HEK293 (cell line): ENCODE results near the gene ATP8A2.
A peak's percentile ranks its signal among the peaks of the same experiment; 100 is the strongest.

ENCODE experiments used
- CTCF ChIA-PET: fragments of 350-600 bp; formaldehyde crosslinking; extraction: SDS; loops from one replicate; lab custom pipeline; 2021; ENCODE audit warnings: antibody characterized with exemption; lab: Yijun Ruan, JAX
- POLR2A ChIA-PET: fragments of 300-600 bp; formaldehyde crosslinking; extraction: SDS; loops from one replicate; lab custom pipeline; 2020; ENCODE audit warnings: antibody characterized with exemption, inconsistent platforms; lab: Yijun Ruan, JAX
- H3K27ac ChIP-seq: fragments of 200-500 bp; sonication (Bioruptor generic); 2 replicates; pipeline ENCODE4 v1.5.1; 2014; ENCODE audit warnings: low read depth, low read length, control low read depth, inconsistent platforms; ENCODE audit errors: extremely low read depth
- H3K36me3 ChIP-seq, 2 experiments: fragments of 200-500 bp in 1 of 2; sonication (Bioruptor generic) in 1 of 2; 1 replicate in 1 of 2; 2 replicates in 1 of 2; pipeline ENCODE4 v1.5.1; 2014 to 2017; ENCODE audit warnings: inconsistent platforms in 2 of 2, low read length in 2 of 2; ENCODE audit not compliant: control insufficient read depth in 2 of 2, insufficient read depth in 1 of 2
- H3K4me1 ChIP-seq: fragments of 200-500 bp; sonication (Bioruptor generic); 2 replicates; pipeline ENCODE4 v1.5.1; 2014; ENCODE audit warnings: mild to moderate bottlenecking, low read length, inconsistent platforms; ENCODE audit not compliant: control insufficient read depth, insufficient read depth
- H3K4me3 ChIP-seq: 2 replicates; pipeline ENCODE4 v1.5.1; 2011; ENCODE audit warnings: low read depth, mild to moderate bottlenecking, control low read depth, low read length, moderate library complexity
- H3K9me3 ChIP-seq: fragments of 200-500 bp; sonication (Bioruptor generic); 2 replicates; pipeline ENCODE4 v1.5.1; 2014; ENCODE audit warnings: low read depth, low read length, inconsistent platforms; ENCODE audit not compliant: control insufficient read depth, insufficient read depth
- PRDM2 ChIP-seq: fragments of 450-650 bp; formaldehyde crosslinking; IDR thresholded peaks from 2 replicates; pipeline ENCODE4 v1.5.1; 2016; ENCODE audit warnings: missing biosample characterization, missing genetic modification characterization, borderline replicate concordance
- SP2 ChIP-seq: fragments of 450-650 bp; formaldehyde crosslinking; IDR thresholded peaks from 2 replicates; pipeline ENCODE4 v1.5.1; 2016; ENCODE audit warnings: missing biosample characterization, missing genetic modification characterization
- ZBTB17 ChIP-seq: fragments of 450-650 bp; formaldehyde crosslinking; IDR thresholded peaks from 2 replicates; pipeline ENCODE4 v1.5.1; 2016; ENCODE audit warnings: missing biosample characterization, missing genetic modification characterization
- ZFP37 ChIP-seq: fragments of 450-650 bp; formaldehyde crosslinking; IDR thresholded peaks from 2 replicates; pipeline ENCODE4 v1.5.1; 2016; ENCODE audit warnings: missing biosample characterization, missing genetic modification characterization
- ZIC2 ChIP-seq: fragments of 450-650 bp; formaldehyde crosslinking; IDR thresholded peaks from 2 replicates; pipeline ENCODE4 v1.5.1; 2016; ENCODE audit warnings: missing biosample characterization, missing genetic modification characterization
- ZNF133 ChIP-seq: fragments of 450-650 bp; formaldehyde crosslinking; IDR thresholded peaks from 2 replicates; pipeline ENCODE4 v1.5.1; 2016; ENCODE audit warnings: missing biosample characterization, missing genetic modification characterization
- ZNF155 ChIP-seq: fragments of 450-650 bp; formaldehyde crosslinking; IDR thresholded peaks from 2 replicates; pipeline ENCODE4 v1.5.1; 2016; ENCODE audit warnings: missing biosample characterization, missing genetic modification characterization
- ZNF16 ChIP-seq: fragments of 450-650 bp; formaldehyde crosslinking; IDR thresholded peaks from 2 replicates; pipeline ENCODE4 v1.5.1; 2016; ENCODE audit warnings: low read depth, missing biosample characterization, missing genetic modification characterization
- ZNF214 ChIP-seq: fragments of 450-650 bp; formaldehyde crosslinking; IDR thresholded peaks from 2 replicates; pipeline ENCODE4 v1.5.1; 2017; ENCODE audit warnings: missing biosample characterization, mild to moderate bottlenecking, missing genetic modification characterization, borderline replicate concordance
- ZNF223 ChIP-seq: fragments of 450-650 bp; formaldehyde crosslinking; IDR thresholded peaks from 2 replicates; pipeline ENCODE4 v1.5.1; 2016; ENCODE audit warnings: missing biosample characterization, missing genetic modification characterization
- ZNF311 ChIP-seq: fragments of 450-650 bp; formaldehyde crosslinking; IDR thresholded peaks from 2 replicates; pipeline ENCODE4 v1.5.1; 2017; ENCODE audit warnings: missing biosample characterization, missing genetic modification characterization, borderline replicate concordance
- ZNF544 ChIP-seq: fragments of 450-650 bp; formaldehyde crosslinking; IDR thresholded peaks from 2 replicates; pipeline ENCODE4 v1.5.0; 2017; ENCODE audit warnings: missing biosample characterization, missing genetic modification characterization
- ZNF621 ChIP-seq: fragments of 450-650 bp; formaldehyde crosslinking; IDR thresholded peaks from 2 replicates; pipeline ENCODE4 v1.5.1; 2017; ENCODE audit warnings: missing biosample characterization, missing genetic modification characterization
- ZNF707 ChIP-seq: fragments of 450-650 bp; formaldehyde crosslinking; IDR thresholded peaks from 2 replicates; pipeline ENCODE4 v1.5.1; 2016; ENCODE audit warnings: missing biosample characterization, missing genetic modification characterization
- ZNF837 ChIP-seq: fragments of 450-650 bp; formaldehyde crosslinking; IDR thresholded peaks from 2 replicates; pipeline ENCODE4 v1.5.1; 2016; ENCODE audit warnings: missing biosample characterization, missing genetic modification characterization

The ATP8A2 gene

GRCh38 chr13:26052337-26052736 is 680.6 kb downstream of the ATP8A2 start:
- Histone ChIP-seq H3K4me1 (no peaks in the 10 kb centered on the region), H3K27ac (no peak overlapping the region; the same call in 1 of the 2 replicates), H3K36me3 (peaks cover 0 to 3% of the 10 kb centered on the region in 2 experiments; a peak in 1 of 3 replicates), H3K9me3 (no peaks in the 10 kb centered on the region), H3K4me3 (no peak overlapping the region)
- TF ChIP-seq ZBTB17 (tag by site-specific recombination) (peak; percentile 95), ZNF133 (tag by site-specific recombination) (no peak)
- ChIA-PET CTCF (no interaction called here), POLR2A (interaction anchor here (0.6 to 1.6 kb wide), 3 partner anchors 16 to 444 kb away, joined by 4 to 7 read pairs (median 5); no protein-coding TSS in a partner anchor)

GRCh38 chr13:26053418-26053980 is 681.7 kb downstream of the ATP8A2 start:
- H3K4me3 ChIP-seq, result no peak overlapping the region
- no peak overlapping the region for H3K27ac ChIP-seq
- TF ChIP-seq ZFP37 (tag by site-specific recombination), result no peak
- no peak for TF ChIP-seq ZNF223 (tag by site-specific recombination)
- no peak for TF ChIP-seq ZNF837
- TF ChIP-seq ZNF16 (tag by site-specific recombination), result no peak
- no peak for TF ChIP-seq ZNF155 (tag by site-specific recombination)
- no peak for TF ChIP-seq ZNF214 (tag by site-specific recombination)
- no peak for TF ChIP-seq ZNF707 (tag by site-specific recombination)
- ChIA-PET POLR2A (interaction anchor here (0.6 kb wide), 1 partner anchor 397 kb away, joined by 3 read pairs; no protein-coding TSS in a partner anchor), CTCF (interaction anchor here (0.6 kb wide), 1 partner anchor 940 kb away, joined by 3 read pairs; no protein-coding TSS in a partner anchor)
- no peaks in the 10 kb centered on the region for H3K36me3 ChIP-seq
- H3K4me1 ChIP-seq, result no peaks in the 10 kb centered on the region
- no peaks in the 10 kb centered on the region for H3K9me3 ChIP-seq

- POLR2A ChIA-PET, result no interaction called here
Observed at GRCh38 chr13:26054896-26055295, 683.1 kb downstream of the ATP8A2 start.

More at GRCh38 chr13:26054896-26055295, 683.1 kb downstream of the ATP8A2 start:
- no peaks in the 10 kb centered on the region for H3K9me3 ChIP-seq
- TF ChIP-seq PRDM2 (tag by site-specific recombination) (no peak), ZNF311 (no peak), ZIC2 (tag by site-specific recombination) (no peak), ZNF544 (no peak), SP2 (tag by site-specific recombination) (no peak), ZNF621 (tag by site-specific recombination) (no peak)
- TF ChIP-seq, all 188 proteins: peak for 0
- CTCF ChIA-PET, result no interaction called here
- no peak overlapping the region for H3K27ac ChIP-seq
- no peak overlapping the region for H3K4me3 ChIP-seq
- no peaks in the 10 kb centered on the region for H3K4me1 ChIP-seq
- H3K36me3 ChIP-seq, result no peaks in the 10 kb centered on the region
